Activated CD4-positive, alpha-beta memory T cell treated with anti-CD3 and anti-CD28 coated beads, Interleukin-2, amount 10 ng/mL, durations not matched to agents 7 days and 5 days (primary cell): ENCODE results near the gene FCRLA. TPM values are rescaled to one million over a fixed set of nuclear protein-coding genes. Genes with fewer than 3 reads are reported as not detected.

Experiments
- CTCF ChIA-PET: fragments of 350-600 bp; sonication (Branson Sonifier 250); formaldehyde crosslinking; loops from one replicate; lab custom pipeline; 2021; ENCODE audit warnings: antibody characterized with exemption, inconsistent platforms; lab: Charles Lee
- POLR2A ChIA-PET: fragments of 350-600 bp; sonication (Branson Sonifier 250); formaldehyde crosslinking; loops from one replicate; lab custom pipeline; 2021; ENCODE audit warnings: antibody characterized with exemption; lab: Charles Lee
- DNase-seq: peaks from one replicate; pipeline ENCODE4 v3.0.0-alpha.2; 2020
- H3K27ac Mint-ChIP-seq: one replicate; pipeline ENCODE4 v1.8.0; 2021; ENCODE audit warnings: mild to moderate bottlenecking, mixed read lengths
- H3K27me3 Mint-ChIP-seq: one replicate; pipeline ENCODE4 v1.8.0; 2021; ENCODE audit warnings: mixed read lengths
- H3K36me3 Mint-ChIP-seq: one replicate; pipeline ENCODE4 v1.8.0; 2021; ENCODE audit warnings: low read depth, mixed read lengths
- H3K4me1 Mint-ChIP-seq: one replicate; pipeline ENCODE4 v1.8.0; 2021; ENCODE audit warnings: mixed read lengths
- H3K4me3 Mint-ChIP-seq: one replicate; pipeline ENCODE4 v1.8.0; 2021; ENCODE audit warnings: mild to moderate bottlenecking, mixed read lengths
- H3K9me3 Mint-ChIP-seq: one replicate; pipeline ENCODE4 v1.8.0; 2021; ENCODE audit warnings: mixed read lengths
- total RNA-seq, 2 experiments: library from RNA; stranded (reverse); gene quantifications; one replicate each; pipeline ENCODE4 v1.2.3, GENCODE V29; 2021

The FCRLA gene
- total RNA-seq, 2 experiments from 2014 or later, result not detected

- CTCF ChIA-PET, result interaction anchor here (1.1 to 7.9 kb wide), 3 partner anchors 13 to 259 kb away, joined by 3 to 67 read pairs (median 56); no protein-coding TSS in a partner anchor
- no peak overlapping the region for H3K27ac Mint-ChIP-seq
Measured at GRCh38 chr1:161743231-161743630, 36.2 kb downstream of the FCRLA start.

GRCh38 chr1:161747801-161748200, 40.8 kb downstream of the FCRLA start:
- Mint-ChIP-seq H3K27me3 (peaks cover 14% of the 10 kb centered on the region), H3K9me3 (no peaks in the 10 kb centered on the region), H3K36me3 (peaks cover 21% of the 10 kb centered on the region), H3K4me3 (no peak overlapping the region), H3K4me1 (peaks cover 59% of the 10 kb centered on the region), H3K27ac (no peak overlapping the region)
- no peak for DNase-seq
- ChIA-PET POLR2A (no interaction called here), CTCF (interaction anchor here (0.6 to 3.2 kb wide), 3 partner anchors 8 to 289 kb away, joined by 4 to 28 read pairs (median 11); no protein-coding TSS in a partner anchor)

More at GRCh38 chr1:161743231-161743630, 36.2 kb downstream of the FCRLA start:
- peaks cover 60% of the 10 kb centered on the region for H3K4me1 Mint-ChIP-seq
- peaks cover 24% of the 10 kb centered on the region for H3K27me3 Mint-ChIP-seq
- no peaks in the 10 kb centered on the region for H3K36me3 Mint-ChIP-seq
- no peak for DNase-seq
- POLR2A ChIA-PET, result no interaction called here
- H3K4me3 Mint-ChIP-seq, result no peak overlapping the region
- no peaks in the 10 kb centered on the region for H3K9me3 Mint-ChIP-seq

- H3K27ac Mint-ChIP-seq, result peak within 1 kb of the TSS; percentile 97
- CTCF ChIA-PET, result interaction anchor here (0.8 to 3.2 kb wide), 12 partner anchors 10 to 524 kb away, joined by 3 to 28 read pairs (median 6); partner anchors contain the start of gene TOMM40L
- peaks cover 37% of the 10 kb centered on the region for H3K36me3 Mint-ChIP-seq
- H3K4me3 Mint-ChIP-seq, result peak within 1 kb of the TSS; percentile 98
- POLR2A ChIA-PET, result interaction anchor here (0.7 to 1.9 kb wide), 17 partner anchors 9 to 568 kb away, joined by 3 to 27 read pairs (median 4); partner anchors contain the start of gene ATF6
- peaks cover 51% of the 10 kb centered on the region for H3K4me1 Mint-ChIP-seq
- peak; percentile 89 for DNase-seq
- peaks cover 8% of the 10 kb centered on the region for H3K27me3 Mint-ChIP-seq
- peaks cover 6% of the 10 kb centered on the region for H3K9me3 Mint-ChIP-seq
Measured at GRCh38 chr1:161749509-161750407, 42.7 kb downstream of the FCRLA start, which contains the start of gene DUSP12. Gene DUSP12, plus strand, starts transcription at chr1:161749786. Its CDS starts 16 bp downstream, at chr1:161749802.

- POLR2A ChIA-PET, result no interaction called here
- H3K4me1 Mint-ChIP-seq, result peaks cover 52% of the 10 kb centered on the region
- peaks cover 15% of the 10 kb centered on the region for H3K36me3 Mint-ChIP-seq
- CTCF ChIA-PET, result interaction anchor here (1.2 to 3.7 kb wide), 4 partner anchors 10 to 273 kb away, joined by 3 to 21 read pairs (median 6); partner anchors contain the start of gene DUSP12
- no peaks in the 10 kb centered on the region for H3K27me3 Mint-ChIP-seq
- H3K4me3 Mint-ChIP-seq, result peak overlapping the region; percentile 2
- H3K9me3 Mint-ChIP-seq, result no peaks in the 10 kb centered on the region
- H3K27ac Mint-ChIP-seq, result peak overlapping the region; percentile 7
- DNase-seq, result peak; percentile 41
Measured at GRCh38 chr1:161763522-161764098, 56.6 kb downstream of the FCRLA start.

Other genes starting within 250 kb of the FCRLA start
- gene FCGR2A, start 201.8 kb upstream of the FCRLA start, total RNA-seq, result under 1 TPM in 1 of 2 experiments, not detected in 1; 0.30 TPM
- gene HSPA6, start 182.7 kb upstream of the FCRLA start, total RNA-seq, result 1 to 10 TPM in 1 of 2 experiments, under 1 TPM in 1; 0.91 to 1.2 TPM
- under 1 TPM; 0.18 to 0.53 TPM for gene FCGR3A, start 157.4 kb upstream of the FCRLA start, total RNA-seq
- gene FCGR3B, start 76.1 kb upstream of the FCRLA start, total RNA-seq, result not detected
- under 1 TPM; 0.18 to 0.25 TPM for gene FCGR2B, start 44.1 kb upstream of the FCRLA start, total RNA-seq
- under 1 TPM; 0.35 to 0.43 TPM for gene FCRLB, start 14.3 kb downstream of the FCRLA start, total RNA-seq
- 10 to 100 TPM; 23.4 to 23.5 TPM for gene DUSP12, start 42.6 kb downstream of the FCRLA start, total RNA-seq
- 10 to 100 TPM; 19.3 TPM for gene ATF6, start 59.1 kb downstream of the FCRLA start, total RNA-seq